Measurements from ENCODE around the gene ADM2.
A peak's percentile ranks its signal among the peaks of the same experiment; 100 is the strongest.

Gene ADM2

GRCh38 chr22:50489363-50490243 lies 8.3 kb downstream of the ADM2 start:
- no peak for TF ChIP-seq CTCF (IDR thresholded peaks at IDR 0.05; ENCODE audit: low read depth, low read length, missing control alignments)
- in situ Hi-C loops (cut with HindIII; ENCODE audit: low sequenced_read_pairs), result loop anchor here (10.0 kb wide), 1 partner anchor 135 kb away; no protein-coding TSS in a partner anchor
- no peak for DNase-seq (ENCODE audit: low read depth)
- H3K4me3 ChIP-seq (ENCODE audit: low read depth, low read length), result no peak overlapping the region

DNA sequence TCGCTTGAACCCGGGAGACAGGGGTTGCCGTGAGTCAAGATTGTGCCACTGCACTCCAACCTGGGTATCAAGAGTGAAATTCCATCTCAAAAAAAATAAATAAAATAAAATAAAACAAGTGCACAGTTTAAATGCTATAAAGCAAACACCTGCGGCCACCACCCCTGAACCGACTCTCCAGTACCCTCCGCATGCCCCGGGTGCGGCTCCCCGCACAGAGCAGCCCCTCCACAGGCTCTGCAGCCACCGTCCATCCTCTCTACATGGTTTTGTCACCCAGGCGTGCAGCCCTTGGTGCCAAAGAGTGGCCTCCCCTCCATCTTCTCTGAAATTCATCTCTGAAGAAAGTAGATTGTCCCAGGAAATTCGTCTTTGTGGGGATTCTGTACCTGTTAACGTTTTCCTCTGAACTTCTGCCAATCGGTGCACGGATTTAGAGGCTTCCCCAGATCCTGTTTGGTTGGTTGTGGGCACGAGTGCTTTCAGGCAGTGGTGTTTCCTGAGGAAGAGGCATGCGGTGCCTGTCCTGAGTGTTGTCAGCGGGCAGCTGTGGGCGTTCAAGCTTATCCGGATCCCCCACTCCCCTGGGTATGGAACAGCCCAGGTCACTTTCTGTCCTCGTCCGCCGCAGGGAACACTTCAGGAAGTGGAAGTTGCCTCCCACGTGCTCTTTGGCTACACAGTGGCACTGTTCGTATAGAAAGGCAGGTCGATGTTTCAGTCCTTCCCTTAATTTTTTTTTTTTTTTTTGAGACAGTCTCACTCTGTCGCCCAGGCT lies 9.4 kb downstream of the ADM2 start:
- in situ Hi-C loops (cut with HindIII; ENCODE audit: low sequenced_read_pairs), result no loop called here
- DNase-seq (ENCODE audit: low read depth), result no peak
- H3K4me3 ChIP-seq (ENCODE audit: low read depth, low read length), result no peak overlapping the region
- no peak for TF ChIP-seq CTCF (IDR thresholded peaks at IDR 0.05; ENCODE audit: low read depth, low read length, missing control alignments)

GRCh38 chr22:50497093-50497492 lies 15.8 kb downstream of the ADM2 start:
- in situ Hi-C loops (cut with HindIII; ENCODE audit: low sequenced_read_pairs), result no loop called here
- no peak for TF ChIP-seq CTCF (IDR thresholded peaks at IDR 0.05; ENCODE audit: low read depth, low read length, missing control alignments)
- no peak overlapping the region for H3K4me3 ChIP-seq (ENCODE audit: low read depth, low read length)
- DNase-seq (ENCODE audit: low read depth), result no peak

DNA sequence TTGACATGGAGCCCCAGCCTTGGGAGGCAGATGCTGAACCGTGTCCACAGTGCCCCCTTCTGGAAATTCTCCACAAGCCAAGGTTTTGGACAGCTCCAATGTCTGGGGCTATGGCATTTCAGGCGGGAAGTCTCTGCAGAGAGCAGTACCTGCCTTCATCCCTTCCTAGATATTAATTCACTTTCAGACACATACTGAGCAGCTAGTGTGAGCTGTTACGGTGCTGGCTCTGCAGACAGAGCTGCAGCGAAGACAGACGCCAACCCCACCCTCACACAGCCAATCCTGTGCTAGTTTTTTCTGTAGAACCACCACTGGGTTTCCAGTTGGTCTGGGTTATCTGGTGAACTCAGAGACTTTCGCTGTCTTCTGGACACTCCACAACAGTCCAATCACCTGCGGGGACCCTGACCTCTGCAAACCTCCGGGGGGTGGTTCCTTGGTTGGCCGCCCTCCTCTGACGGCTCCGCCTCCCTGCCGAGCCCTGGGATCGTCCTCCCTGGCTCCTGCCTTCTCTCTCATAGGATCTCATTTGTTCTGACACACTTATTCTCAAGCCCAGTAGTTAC lies 17.1 kb downstream of the ADM2 start:
- H3K4me3 ChIP-seq (ENCODE audit: low read depth, low read length), result no peak overlapping the region
- DNase-seq (ENCODE audit: low read depth), result no peak
- TF ChIP-seq CTCF (IDR thresholded peaks at IDR 0.05; ENCODE audit: low read depth, low read length, missing control alignments), result peak; percentile 68
- in situ Hi-C loops (cut with HindIII; ENCODE audit: low sequenced_read_pairs), result no loop called here

DNA sequence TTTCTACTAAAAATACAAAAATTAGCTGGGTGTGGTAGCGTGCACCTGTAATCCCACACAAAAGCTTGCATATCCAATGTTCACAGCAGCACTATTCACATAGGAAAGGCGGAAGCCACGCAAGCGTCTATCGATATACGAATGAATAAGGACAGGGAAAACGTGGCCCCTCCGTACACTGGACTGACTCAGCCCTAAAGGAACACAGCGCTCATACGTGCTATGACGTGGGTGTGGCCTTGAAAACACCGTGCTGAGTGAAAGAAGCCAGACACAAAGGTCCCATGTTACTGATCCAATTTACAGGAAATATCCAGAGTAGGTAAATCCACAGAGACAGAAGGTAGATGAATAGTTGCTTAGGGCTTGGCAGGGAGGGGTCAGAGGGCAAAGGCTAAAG lies 19.1 kb downstream of the ADM2 start:
- no peak overlapping the region for H3K4me3 ChIP-seq (ENCODE audit: low read depth, low read length)
- in situ Hi-C loops (cut with HindIII; ENCODE audit: low sequenced_read_pairs), result no loop called here
- DNase-seq (ENCODE audit: low read depth), result no peak
- TF ChIP-seq CTCF (IDR thresholded peaks at IDR 0.05; ENCODE audit: low read depth, low read length, missing control alignments), result no peak

- in situ Hi-C loops (cut with HindIII; ENCODE audit: low sequenced_read_pairs), result no loop called here
- TF ChIP-seq CTCF (IDR thresholded peaks at IDR 0.05; ENCODE audit: low read depth, low read length, missing control alignments), result no peak
- H3K4me3 ChIP-seq (ENCODE audit: low read depth, low read length), result no peak overlapping the region
- no peak for DNase-seq (ENCODE audit: low read depth)
Observed at GRCh38 chr22:50502096-50502495, 20.8 kb downstream of the ADM2 start.

All from astrocyte of the cerebellum (primary cell).